Left ventricle myocardium inferior (tissue), 1 donor: ENCODE measurements around the gene PTPN9. TPM values are rescaled to one million over a fixed set of nuclear protein-coding genes. Genes with fewer than 3 reads are reported as not detected.

Experiments
- DNase-seq: peaks from one replicate; pipeline ENCODE4 v3.0.0-alpha.2; 2020
- H3K27ac ChIP-seq: fragments of 200-600 bp; replicated peaks from 2 replicates; pipeline ENCODE4 v1.8.0; 2021
- H3K27me3 ChIP-seq: fragments of 200-600 bp; 2 replicates; pipeline ENCODE4 v1.8.0; 2021; ENCODE audit warnings: low read depth
- H3K36me3 ChIP-seq: fragments of 200-600 bp; 2 replicates; pipeline ENCODE4 v1.8.0; 2021
- H3K4me1 ChIP-seq: fragments of 200-600 bp; 2 replicates; pipeline ENCODE4 v1.8.0; 2021
- H3K4me3 ChIP-seq: fragments of 200-600 bp; 2 replicates; pipeline ENCODE4 v1.8.0; 2021; ENCODE audit warnings: mild to moderate bottlenecking, moderate library complexity
- H3K9me3 ChIP-seq: fragments of 200-600 bp; replicated peaks from 2 replicates; pipeline ENCODE4 v1.8.0; 2021
- CTCF ChIP-seq: fragments of 200-600 bp; IDR thresholded peaks from 2 replicates; pipeline ENCODE4 v1.8.0; 2021; ENCODE audit warnings: antibody characterized with exemption, mild to moderate bottlenecking, borderline replicate concordance
- intact Hi-C: fragments of 100-400 bp; cut with micrococcal nuclease; formaldehyde crosslinking; loops from one replicate; pipeline ENCODE4 v1.11.0; 2022
- total RNA-seq: library from RNA; stranded (reverse); fragmentation: NEBNext Ultra II Directional; extraction: Animal tissue kit (Norgen Biotek cat#: 25700); gene quantifications from one replicate; pipeline ENCODE4 v1.2.1, GENCODE V29; 2021
- donor health status: DM: no; HTN: yes; CAD: no; lungs with severe emphysema.

The PTPN9 gene
- total RNA-seq, 1 donor from 2014 or later, result 7.1 TPM

- Histone ChIP-seq H3K4me3 (peak overlapping the region; percentile 95), H3K27ac (peak overlapping the region; percentile 93), H3K4me1 (peaks cover 56% of the 10 kb centered on the region), H3K9me3 (no peaks in the 10 kb centered on the region), H3K27me3 (no peaks in the 10 kb centered on the region), H3K36me3 (no peaks in the 10 kb centered on the region)
- DNase-seq, result peak; percentile 27
- intact Hi-C loops, result no loop called here
- TF ChIP-seq CTCF, result no peak
Measured at GRCh38 chr15:75578173-75578947, 755 bp downstream of the PTPN9 start.

GRCh38 chr15:75577401-75578172 is 1.5 kb downstream of the PTPN9 start:
- Histone ChIP-seq H3K9me3 (no peaks in the 10 kb centered on the region), H3K27ac (peak overlapping the region; percentile 93), H3K27me3 (no peaks in the 10 kb centered on the region), H3K4me1 (peaks cover 64% of the 10 kb centered on the region), H3K4me3 (peak overlapping the region; percentile 95), H3K36me3 (no peaks in the 10 kb centered on the region)
- TF ChIP-seq CTCF, result no peak
- intact Hi-C loops, result no loop called here
- no peak for DNase-seq

- H3K4me1 ChIP-seq, result peaks cover 74% of the 10 kb centered on the region
Measured at GRCh38 chr15:75573648-75574384, 5.3 kb downstream of the PTPN9 start.

GRCh38 chr15:75570126-75570845 is 8.8 kb downstream of the PTPN9 start:
- H3K27me3 ChIP-seq, result no peaks in the 10 kb centered on the region
- no peaks in the 10 kb centered on the region for H3K9me3 ChIP-seq
- DNase-seq, result no peak
- H3K27ac ChIP-seq, result peak overlapping the region; percentile 53
- H3K4me3 ChIP-seq, result no peak overlapping the region
- peaks cover 50% of the 10 kb centered on the region for H3K4me1 ChIP-seq
- H3K36me3 ChIP-seq, result no peaks in the 10 kb centered on the region
- intact Hi-C loops, result no loop called here
- TF ChIP-seq CTCF, result no peak

More at GRCh38 chr15:75573648-75574384, 5.3 kb downstream of the PTPN9 start:
- H3K36me3 ChIP-seq, result no peaks in the 10 kb centered on the region
- no peak for DNase-seq
- no peak for TF ChIP-seq CTCF
- no peak overlapping the region for H3K27ac ChIP-seq
- no peak overlapping the region for H3K4me3 ChIP-seq
- H3K9me3 ChIP-seq, result no peaks in the 10 kb centered on the region
- H3K27me3 ChIP-seq, result no peaks in the 10 kb centered on the region
- intact Hi-C loops, result no loop called here
